HG03108 (cell line): Measurements from ENCODE around the gene SLC35G6.
"Not testable (repeated sequence)": the region's sequence is repeated elsewhere in the genome, so short reads cannot be mapped to it uniquely, and the experiment has no call there.

ENCODE experiments used
- ATAC-seq: cut with Tn5 transposase; IDR thresholded peaks from one replicate; pipeline ENCODE4 v1.9.1; 2021; ENCODE audit warnings: moderate library complexity; ENCODE audit not compliant: unreplicated experiment

The SLC35G6 gene

DNA sequence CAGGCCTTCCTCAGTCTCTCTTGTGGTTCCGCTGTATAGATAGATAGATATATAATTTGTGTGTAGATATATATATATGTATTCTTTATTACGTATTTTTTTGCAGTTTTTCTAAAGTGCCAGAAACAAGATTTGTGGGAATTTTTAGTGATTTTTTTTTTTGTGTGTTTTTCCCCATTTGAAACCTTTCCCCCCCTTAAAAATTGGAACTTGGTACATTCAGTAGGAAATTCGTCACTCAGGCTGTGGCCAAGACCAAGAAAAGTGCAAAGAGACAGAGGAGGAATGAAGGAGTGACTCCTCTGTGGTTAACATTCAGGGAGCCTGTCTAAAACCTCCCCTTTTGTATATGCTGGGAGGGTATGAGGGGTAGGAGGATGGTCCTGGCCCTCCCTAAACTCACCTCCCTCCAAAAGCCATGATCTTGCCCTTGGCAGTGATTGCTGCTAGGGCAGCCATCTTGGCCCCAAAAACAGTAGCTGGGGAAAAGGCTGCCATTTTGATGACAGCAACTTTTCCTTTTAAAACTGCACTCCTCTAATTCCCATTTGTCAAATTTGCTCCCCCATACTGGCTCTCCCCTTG is 21.2 kb upstream of the SLC35G6 start:
- ATAC-seq = no peak

DNA sequence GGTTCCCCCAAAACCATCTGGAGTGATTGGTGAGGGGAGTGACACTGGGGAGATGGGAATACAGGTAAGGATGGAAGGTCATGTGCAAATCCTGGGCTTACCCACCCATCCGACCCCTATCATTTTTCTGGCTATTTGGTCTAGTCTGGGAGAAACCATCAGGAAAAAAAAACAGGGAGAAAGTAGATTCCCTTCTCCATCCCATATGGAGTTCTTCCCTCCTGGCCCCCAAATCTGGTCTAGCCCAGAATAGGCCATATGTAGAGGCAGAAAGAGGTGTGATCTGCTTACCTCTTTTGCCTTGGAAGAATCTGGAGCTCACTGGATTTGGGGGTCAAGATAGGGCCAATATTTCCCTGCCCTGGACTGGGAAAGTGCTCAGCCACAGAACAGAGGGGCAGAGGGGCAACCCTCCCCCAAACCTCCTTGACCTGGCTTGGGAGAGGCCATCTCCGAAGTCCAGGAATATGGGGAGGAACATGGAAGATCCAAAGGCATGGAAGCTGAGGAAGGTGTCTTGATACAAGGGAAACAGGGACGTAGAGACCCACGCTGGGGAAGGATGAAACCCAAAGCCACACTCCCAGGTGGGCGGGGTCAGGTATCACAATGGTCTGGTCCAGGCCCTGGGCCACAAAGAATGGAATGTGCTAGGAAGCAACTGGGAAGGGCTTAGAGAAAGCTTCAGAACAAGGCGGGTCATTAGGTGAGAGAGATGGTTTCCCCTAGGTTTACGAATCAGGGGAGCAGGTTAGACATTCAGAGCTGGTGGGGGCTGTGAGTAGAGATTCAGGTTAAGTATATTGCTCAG is 20.2 kb upstream of the SLC35G6 start:
- ATAC-seq = no peak

DNA sequence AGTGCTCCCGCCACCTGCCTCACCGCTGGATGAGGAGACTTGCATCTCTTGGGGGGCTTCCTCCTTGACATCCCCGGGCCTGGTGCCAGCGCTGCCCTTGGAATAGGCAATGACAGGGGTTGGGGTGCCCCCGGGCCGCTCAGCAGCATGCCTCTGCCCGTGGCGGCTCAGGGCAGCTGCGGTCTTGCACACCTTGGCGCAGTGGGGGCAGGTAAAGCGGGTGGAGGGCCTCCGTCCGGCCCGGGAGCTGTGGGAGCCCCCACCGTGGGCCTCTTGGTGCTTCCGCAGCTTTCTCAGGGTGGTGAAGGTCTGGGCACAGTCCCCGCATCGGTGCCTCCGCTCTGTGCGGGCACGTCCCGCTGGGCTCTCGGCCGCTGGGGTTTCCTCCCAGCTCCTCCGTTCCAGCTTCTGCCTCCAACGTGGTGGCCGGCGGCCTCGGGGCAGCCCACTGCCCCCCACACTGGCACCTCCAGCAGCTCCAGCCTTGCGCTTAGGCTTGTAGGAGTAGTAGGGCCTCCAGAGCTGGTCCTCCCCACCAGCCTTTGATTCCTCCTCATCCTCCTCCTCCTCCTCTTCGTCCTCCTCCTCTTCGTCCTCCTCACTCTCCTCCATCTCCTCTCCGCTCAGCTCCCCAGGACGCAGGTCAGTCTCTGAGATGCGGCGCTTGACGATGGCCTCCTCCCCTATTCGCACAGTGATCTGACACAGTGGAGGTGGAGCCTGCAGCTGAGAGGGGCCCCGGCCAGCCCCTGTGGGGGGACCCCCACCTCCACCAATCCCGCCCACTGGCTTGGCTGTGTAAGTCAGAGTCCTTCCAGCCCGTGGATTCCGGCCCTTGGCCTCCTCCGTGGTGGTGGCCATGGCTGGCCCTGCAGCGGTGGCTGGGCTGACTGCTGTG is 18.5 kb upstream of the SLC35G6 start:
- ATAC-seq = no peak

DNA sequence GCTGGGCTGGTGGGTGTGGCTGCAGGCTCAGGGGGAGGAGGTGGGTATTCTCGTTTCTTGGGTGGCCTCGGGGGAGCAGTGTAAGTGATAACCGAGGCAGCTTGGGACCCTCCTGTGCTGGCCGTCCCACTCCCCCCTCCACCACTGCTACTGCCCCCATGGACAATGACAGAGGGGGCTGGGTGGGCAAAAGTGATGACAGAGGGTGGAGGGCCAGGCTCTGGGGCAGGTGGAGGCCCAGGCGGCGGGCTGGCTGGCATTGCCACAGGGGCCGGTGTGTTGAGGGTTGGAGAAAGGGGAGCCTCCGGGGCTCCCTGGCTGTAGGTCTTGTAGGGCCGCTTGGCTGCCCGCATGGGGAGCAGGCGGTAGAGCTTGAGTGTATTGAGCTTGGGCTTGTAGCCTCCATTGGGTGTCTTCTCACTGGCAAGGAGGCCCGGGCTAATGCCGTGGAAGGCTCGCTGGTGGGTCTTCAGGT is 17.8 kb upstream of the SLC35G6 start:
- ATAC-seq = no peak

DNA sequence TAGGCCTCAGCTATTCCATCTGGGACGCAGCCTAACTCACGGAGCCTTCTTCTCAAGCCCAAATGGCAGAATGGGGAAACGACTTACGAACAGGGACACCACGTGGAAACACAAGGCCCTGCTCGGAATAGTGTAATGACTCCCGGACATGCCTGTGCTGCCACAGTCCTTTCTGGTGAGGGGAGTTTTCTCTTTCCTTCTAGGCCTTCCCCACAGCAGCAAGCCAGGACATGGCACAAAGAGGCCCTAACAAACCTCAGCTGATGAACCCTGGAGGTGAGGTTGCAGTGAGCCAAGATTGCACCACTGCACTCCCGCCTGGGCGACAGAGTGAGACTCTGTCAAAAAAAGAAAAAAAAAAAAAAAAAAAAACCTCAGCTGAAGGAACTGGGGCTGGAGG is 17.2 kb upstream of the SLC35G6 start:
- ATAC-seq = no peak

DNA sequence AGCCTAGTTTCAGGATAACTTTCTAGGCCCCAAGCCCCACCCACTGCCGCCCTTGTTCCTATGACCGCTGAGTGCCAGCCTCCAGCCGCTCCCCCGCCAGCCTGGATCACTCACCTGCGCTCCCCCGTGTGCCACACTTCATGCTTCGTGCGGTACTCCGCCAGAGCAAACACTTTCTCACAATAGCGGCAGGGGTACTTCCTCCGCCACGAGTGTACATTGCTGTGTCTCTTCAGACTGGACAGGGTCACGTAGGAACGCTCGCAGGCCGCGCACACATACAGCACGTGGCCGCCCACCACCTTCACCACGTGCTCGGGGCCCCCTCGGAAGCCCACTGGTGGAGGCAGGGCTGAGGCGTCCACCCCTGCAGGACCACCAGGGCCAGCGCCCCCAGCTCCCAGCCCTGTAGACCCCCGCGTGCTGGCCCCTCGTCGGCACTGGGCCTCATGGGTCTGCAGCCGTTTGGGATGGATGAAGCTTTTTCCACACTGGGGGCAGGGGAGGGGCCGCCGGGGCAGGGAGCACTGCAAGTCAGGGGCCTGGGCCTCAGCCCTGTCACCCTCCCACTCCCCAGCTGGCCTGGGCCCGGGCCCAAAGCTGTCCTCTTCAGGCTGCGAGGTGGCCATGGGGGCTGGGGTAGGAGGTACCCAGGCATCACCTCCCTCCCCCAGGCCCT is 15.5 kb upstream of the SLC35G6 start:
- no peak for ATAC-seq

DNA sequence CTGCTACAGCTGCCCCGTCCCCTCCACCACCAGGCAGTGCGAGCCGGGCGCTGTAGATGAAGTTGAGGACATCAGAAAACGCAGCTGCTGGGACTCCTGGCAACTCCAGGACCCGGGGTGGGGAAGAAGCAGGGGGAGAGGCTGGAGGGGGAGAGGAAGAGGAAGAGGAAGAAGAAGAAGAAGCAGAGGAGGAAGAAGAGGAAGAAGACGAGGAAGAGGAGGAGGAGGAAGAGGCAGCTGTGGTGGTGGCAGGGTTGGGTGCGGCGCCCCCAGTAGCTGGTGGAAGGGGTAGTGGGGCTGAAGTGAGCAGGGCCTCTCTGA is 15.0 kb upstream of the SLC35G6 start:
- ATAC-seq = no peak

DNA sequence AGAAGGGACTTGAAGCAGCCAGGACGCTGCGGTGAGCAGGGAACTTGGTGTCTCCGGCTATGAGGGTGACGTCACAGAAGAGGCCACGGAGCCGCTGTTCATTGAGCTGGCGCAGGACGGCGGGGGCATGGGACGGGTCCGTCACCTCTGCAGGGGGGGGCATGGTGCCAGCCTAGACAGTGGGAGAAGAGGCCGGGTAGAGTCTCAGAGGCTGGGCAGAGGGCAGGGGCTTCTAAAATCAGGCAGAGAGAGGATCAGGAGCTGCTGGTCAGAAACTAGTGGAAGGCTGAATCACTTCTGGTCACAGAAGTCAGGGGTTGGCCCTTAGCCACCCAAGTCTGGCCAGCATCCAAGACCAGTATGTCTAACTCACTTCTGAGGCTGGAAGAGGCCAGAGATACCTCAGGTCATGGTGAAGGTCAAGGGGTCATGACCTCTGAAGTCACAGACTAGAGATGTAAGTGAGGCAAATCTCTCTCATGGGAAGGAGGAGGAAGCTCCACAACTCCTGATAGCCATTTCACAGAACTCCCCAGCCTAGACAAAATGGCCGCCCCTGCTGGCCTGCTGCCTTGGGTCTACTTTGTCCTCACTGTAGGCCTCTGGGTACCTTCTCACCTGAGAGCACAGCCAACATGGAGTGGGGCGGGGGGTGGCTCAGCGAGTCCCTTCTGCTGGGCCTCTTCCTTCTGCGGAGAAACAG is 14.5 kb upstream of the SLC35G6 start:
- no peak for ATAC-seq

DNA sequence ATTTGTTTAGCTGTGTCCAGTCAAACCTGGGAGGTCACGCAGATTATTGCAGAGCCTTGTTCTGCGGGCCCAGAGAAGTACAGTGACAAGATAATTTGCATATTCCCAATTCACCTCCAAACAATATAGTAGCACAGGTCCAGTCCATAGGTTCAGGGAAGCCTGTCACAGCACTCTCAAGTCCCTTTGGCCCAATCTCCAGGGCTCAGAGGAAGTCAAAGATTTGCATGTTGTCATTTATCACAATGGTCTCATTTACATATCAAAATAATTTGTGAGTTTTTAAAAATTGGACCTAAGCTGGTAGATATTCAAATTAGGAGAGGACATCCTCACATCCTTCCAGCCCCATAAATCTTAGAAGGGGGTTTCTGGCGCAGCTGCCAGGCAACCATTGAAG is 13.7 kb upstream of the SLC35G6 start:
- no peak for ATAC-seq

DNA sequence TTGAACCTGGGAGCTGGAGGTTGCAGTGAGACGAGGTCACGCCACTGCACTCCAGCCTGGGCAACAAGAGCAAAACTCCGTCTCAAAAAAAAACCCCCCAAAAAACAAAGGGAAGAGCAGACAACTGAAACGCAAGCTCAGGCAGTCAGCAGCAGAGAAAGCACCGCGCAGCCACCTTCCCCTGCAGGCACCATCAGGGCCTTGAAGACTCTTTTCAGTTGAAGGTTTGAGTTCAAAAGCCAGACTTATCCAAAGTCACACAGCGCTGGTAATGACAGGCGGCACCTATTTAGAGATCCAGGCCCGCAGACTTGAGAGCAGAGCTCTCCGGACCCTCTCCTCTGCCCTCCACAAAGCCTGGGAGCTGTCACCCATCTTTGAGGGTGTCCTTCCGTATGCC is 13.0 kb upstream of the SLC35G6 start:
- no peak for ATAC-seq

DNA sequence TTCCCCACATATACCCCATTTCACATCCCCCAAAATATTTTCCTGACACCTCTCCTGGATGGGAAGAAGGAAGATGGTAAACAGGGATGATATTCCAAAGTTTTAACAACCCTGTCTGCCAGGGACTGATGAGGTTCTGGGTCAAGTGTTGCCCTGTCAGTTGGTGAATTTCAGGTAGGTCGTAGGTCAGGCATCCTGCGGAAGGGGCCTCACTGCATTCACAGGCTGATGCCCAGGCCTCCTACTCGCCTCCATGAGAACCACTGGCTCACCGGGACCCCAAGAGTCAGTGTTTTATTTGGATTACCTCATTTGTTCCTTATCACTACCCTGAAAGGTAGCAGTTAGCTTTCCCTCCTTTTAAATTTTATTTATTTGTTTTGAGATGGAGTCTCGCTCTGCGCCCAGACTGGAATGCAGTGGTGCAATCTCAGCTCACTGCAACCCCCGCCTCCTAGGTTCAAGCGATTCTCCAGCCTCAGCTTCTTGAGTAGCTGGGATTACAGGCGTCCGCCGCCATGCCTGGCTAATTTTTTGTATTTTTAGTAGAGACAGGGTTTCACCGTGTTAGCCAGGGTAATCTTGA is 12.3 kb upstream of the SLC35G6 start:
- no peak for ATAC-seq

DNA sequence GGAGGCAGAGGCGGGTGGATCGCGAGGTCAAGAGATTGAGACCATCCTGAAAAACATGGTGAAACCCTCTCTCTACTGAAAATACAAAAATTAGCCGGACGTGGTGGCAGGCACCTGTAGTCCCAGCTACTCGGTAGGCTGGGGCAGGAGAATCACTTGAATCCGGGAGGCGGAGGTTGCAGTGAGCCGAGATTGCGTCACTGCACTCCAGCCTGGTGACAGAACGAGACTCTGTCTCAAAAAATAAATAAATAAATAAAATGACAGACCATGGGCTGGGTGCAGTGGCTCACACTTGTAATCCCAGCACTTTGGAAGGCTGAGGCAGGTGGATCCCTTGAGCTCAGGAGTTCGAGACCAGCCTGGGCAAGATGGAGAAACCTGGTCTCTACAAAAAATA is 11.4 kb upstream of the SLC35G6 start:
- ATAC-seq = not testable (repeated sequence)

DNA sequence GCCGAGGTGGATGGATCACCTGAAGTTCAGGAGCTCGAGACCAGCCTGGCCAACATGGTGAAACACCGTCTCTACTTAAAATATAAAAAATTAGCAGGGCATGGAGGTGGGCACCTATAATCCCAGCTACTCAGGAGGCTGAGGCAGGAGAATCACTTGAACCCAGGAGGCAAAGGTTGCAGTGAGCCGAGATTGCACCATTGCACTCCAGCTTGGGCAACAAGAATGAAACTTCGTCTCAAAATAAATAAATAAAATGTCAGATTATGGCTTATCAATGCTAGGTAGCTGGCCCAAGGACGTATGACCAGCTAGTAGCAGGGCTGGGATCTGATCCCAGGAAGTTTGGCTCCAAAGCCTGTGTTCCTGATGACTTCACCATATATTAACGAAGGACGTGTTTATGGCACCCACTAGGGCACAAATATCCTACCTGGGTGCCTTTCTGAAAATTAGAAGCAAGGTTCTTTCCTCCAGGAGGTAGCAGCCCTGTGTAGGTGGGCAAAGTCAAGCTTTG is 10.7 kb upstream of the SLC35G6 start:
- not testable (repeated sequence) for ATAC-seq

DNA sequence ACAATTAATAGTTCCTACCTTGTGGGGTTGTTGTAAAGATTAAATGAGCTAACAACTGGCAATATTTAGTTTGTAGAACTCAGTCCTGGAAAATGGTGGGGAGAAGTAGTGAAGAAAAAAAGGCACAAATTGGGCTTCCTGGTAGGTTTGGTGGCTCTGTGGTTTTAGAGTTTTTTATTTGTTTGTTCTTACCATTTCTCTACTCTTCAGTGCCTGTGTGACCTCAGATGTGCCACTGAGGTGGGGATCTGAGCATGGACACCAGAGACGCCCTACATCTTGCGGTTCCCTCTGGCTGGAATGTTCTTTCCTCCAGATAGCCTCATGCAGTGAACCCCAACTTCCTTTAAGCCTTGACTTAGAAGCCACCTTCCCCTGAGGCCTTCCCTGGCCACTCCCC is 9.5 kb upstream of the SLC35G6 start:
- no peak for ATAC-seq

DNA sequence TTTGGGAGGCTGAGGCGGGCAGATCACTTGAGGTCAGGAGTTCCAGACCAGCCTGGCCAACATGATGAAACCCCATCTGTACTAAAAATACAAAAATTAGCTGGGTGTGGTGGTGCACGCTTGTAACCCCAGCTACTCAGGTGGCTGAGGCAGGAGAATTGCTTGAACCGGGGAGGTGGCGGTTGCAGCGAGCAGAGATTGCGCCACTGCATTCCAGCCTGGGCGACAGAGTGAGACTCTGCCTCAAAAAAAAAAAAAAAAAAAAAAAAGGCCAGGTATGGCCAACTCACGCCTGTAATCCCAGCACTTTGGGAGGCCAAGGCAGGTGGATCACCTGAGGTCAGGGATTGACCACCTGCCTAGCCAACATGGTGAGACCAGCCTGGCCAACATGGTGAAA is 6.5 kb upstream of the SLC35G6 start:
- ATAC-seq = not testable (repeated sequence)

DNA sequence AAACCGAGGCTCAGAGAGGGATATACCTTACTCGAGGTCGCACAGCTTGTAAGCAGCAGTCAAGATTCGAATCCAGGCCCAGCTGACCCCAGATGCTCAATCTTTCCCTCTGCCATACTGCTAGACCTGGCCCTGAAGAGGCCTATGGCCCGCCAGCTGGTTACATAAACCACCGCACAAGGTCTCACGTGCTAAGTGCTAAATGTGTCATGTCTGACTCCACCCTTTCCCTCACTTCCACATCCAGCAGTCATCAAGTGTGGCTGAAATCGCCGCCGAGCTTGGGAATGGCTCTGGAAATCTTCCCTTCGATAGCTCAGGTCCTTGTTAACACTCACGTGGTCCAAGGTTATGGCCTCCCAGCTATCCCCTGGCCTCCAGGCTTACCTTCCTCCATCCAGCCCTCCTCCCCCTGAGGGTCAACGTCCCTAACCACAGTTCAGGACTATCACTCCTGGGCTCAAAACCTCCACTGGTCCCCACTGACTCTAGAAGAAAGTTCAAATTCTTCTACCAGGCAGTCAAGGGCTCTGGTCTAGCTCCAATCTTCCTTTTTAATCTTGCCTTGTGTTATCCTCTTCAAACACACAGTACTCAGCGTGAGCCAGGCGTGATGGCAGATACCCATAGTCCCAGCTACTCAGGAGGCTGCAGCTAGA is 5.4 kb upstream of the SLC35G6 start:
- no peak for ATAC-seq

DNA sequence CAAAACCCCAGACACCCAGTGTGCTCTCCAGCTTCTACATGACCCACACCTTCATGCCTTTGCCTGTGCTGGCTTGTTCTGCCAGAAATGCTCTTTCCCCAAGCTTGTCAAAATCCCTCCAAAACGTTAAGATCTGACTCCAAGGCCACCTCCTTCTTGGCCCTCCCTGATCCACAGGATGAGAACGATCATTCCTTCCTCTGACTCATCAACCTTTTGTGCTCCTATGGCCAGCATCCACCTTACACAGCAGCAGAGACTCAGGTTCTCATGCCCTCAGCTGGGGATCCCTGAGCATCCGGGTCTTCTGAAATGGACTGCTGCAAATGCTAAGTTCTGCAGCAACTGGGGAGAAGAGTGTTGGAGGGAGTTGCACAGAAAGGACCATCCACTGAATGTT is 4.8 kb upstream of the SLC35G6 start:
- no peak for ATAC-seq

DNA sequence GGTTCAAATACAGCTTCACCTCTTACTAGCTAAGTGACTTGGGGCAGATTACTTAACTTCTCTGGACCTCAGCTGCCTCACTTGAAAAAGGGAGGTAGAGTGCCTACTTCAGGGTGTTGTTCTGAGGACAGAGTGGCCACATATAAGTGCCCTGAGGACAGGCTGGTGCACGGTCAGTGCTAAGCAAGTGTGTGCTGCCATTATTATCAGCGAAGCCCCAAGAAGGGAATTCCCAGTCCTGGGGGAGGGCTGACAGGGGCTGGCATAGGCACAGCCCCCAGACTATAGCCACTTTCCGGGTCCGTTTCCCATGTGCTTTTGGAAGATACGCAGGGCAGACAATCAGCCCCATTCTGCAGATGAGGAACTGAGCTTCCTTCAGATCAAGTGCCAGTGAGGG is 4.3 kb upstream of the SLC35G6 start:
- ATAC-seq = no peak
